Measurements from ENCODE around the gene TFDP2.
"Not testable (repeated sequence)": the region's sequence is repeated elsewhere in the genome, so short reads cannot be mapped to it uniquely, and the experiment has no call there.

Gene TFDP2

DNA sequence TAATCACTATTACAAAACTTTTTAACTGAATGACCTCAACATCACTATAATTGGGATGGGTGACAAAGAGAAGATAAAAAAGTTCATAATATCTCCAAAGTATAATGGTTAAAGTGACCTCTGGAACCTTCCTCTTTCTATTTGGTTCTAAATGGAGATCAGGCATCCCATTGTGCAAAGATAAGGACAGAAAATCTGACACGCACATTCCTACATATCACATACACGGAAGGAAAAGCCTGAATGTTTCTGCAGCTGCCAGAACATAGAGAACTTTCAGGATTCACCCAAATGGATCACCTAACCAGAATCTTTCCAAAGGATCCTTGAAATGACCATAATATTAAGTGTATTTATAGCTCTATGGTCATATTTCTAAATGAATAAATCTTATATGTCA lies 128.2 kb downstream of the TFDP2 start:
- no peak for DNase-seq (ENCODE audit: low read depth)

DNA sequence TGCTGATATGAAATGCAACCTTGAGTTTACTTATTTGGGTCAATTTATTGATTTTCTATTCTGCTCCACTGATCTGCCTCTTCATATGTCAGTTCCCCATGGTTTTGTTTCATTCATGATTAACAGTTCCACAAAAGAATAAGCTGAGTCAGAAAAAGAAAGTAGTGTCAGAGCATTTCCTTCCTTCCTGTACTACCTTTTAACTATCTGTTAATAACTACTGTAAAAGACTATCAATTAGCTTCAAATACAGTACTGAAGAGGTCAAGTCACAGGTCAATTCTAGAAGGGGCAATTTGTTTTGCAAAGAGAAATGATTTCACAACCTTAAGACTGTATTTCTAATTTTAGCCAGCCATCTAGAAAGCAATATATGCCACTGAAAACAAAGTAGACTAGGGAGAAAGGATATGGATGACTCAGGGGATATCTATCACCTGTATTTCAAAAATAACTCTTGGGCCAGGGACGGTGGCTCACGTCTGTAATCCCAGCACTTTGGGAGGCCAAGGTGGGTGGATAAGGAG lies 129.5 kb downstream of the TFDP2 start:
- DNase-seq (ENCODE audit: low read depth), result no peak

DNA sequence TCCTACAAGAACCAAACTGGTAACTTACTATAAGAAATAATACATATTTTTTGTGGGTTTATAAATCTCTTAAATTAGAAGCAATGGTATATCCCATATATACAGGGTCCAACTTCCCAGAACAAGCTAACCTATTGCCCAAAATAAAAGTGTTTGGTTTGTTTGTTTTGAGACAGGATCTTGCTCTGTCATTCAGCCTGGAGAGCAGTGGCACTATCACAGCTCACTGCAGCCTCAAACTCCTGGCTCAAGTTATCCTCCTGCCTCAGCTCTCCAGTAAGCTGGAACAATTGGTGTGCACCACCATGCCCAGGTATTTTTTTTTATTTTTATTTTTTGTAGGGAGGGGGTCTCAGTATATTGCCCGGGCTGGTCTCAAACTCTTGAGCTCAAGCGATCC lies 135.4 kb downstream of the TFDP2 start:
- no peak for DNase-seq (ENCODE audit: low read depth)

DNA sequence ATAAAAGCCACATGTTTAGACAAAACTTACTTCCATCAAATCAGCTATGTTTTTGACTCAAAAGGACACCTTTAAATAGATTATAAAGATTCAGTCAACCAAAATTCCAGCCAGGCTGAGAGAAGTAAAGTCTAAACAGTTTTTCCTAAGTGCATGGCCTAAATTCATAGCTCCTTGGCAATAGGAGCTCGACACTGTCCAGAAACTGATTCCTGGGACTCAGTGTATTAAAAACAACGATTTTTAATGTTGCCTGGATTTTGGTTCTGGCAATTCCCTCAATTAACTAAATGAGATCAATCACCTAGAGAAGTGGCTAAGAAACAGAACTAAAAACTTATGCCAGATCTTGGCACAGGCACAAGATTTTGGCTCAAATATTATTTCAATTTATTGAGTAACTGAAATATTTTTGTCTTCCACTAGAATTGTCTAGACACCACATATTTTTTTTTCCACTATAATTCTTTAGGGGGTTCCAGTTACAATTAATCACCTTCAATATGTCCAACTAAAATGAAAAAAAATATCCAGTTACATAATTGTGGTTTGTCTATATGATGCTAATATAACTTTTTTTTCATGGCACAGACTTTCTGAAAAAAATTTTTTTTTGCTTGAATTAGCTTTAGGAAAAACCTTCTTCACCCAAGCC lies 135.9 kb downstream of the TFDP2 start:
- DNase-seq (ENCODE audit: low read depth), result no peak

DNA sequence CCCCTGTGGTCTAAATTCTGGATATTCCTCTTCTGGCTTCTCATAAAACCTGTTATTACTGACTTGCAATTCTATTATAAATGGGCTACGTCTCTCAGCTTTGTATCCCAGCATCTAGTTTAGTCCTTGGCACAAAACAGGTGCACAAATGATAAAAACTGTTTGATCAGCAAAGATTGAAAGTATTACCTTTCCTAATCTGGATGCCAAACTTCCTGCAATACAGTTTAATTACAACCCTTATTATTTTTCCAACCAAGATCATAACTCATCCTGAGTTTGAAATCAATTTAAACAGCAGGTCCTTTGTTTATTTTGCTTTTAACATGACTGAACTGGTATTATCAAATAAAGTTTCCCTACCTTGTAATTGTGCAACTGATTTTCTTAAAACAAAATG lies 140.3 kb downstream of the TFDP2 start:
- no peak for DNase-seq (ENCODE audit: low read depth)

DNA sequence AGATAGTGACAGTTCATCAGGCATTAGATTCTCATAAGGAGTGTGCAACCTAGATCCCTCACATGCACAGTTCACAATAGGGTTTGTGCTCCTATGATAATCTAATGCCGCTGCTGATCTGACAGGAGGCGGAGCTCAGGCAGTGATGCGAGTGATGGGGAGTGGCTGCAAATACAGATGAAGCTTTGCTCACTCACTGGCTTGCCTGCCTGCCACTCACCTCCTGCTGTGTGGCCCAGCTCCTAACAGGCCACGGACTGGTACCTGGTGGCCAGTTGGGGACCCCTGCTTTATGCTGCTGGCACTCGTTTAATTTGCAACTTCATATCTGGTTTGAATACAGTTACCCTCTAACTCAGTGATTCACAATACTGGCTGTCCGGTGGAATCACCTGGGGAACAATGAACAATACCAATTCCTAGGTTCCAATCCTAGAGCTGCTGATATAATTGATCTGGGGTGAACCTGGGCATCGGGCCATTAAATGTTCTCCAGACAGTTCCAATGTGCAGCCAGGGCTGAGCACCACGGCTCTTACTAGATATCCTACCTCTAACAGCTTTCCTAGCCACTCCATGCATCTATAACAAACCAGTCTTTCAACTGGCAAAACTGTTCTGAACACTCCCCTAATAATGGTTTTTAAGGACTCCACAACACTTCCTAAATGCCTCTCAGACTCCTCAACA lies 141.5 kb downstream of the TFDP2 start:
- DNase-seq (ENCODE audit: low read depth), result no peak

DNA sequence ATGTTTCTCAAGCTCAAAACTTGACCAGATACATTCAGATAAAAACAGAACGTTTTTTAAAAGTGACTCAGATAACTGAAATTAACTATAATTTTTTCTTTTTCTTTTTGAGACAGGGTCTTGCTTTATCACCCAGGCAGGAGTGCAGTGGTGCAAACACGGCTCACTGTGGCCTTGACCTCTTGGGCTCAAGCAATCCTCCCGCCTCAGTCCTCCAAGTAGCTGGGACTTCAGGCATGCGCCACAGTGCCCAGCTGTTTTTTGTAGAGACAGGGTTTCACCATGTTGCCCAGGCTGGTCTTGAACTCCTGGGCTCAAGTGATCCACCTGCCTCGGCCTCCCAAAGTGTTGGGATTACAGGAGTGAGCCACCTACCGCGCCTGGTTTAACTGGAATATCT lies 144.4 kb downstream of the TFDP2 start:
- not testable (repeated sequence) for DNase-seq (ENCODE audit: low read depth)

DNA sequence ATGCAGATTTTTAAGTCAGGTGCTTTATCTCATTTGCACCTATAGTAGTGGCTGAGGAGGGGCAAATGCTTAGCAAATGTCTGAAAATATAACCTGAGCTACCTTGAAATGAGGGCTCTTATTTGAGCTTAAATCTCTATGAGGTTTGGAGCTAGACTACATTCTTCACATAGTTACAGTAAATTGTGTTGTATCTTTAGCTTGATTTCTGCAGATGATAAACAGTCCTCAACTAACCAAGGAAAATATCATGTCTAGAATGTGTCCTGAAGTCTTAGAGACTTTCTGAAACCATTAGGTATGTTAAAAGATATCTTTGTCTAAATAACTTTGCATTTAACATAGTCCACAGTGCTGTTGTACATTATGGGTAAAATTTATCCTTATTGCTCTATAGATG lies 145.3 kb downstream of the TFDP2 start:
- no peak for DNase-seq (ENCODE audit: low read depth)

DNA sequence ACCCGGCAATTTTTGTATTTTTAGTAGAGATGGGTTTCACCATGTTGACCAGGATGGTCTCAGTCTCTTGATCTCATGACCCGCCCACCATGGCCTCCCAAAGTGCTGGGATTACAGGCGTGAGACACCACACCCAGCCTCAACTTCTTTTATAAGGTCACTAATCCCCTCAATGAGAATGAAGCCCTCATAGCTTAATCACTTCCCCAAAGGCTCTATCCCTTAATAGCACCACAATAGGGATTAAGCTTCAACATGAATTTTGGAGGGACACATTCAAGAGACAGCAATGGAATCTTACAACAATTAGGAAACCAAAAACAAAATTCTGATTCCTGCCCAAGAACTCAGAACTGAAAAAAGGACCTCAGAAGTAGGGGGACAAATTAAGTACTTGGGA lies 146.1 kb downstream of the TFDP2 start:
- no peak for DNase-seq (ENCODE audit: low read depth)

DNA sequence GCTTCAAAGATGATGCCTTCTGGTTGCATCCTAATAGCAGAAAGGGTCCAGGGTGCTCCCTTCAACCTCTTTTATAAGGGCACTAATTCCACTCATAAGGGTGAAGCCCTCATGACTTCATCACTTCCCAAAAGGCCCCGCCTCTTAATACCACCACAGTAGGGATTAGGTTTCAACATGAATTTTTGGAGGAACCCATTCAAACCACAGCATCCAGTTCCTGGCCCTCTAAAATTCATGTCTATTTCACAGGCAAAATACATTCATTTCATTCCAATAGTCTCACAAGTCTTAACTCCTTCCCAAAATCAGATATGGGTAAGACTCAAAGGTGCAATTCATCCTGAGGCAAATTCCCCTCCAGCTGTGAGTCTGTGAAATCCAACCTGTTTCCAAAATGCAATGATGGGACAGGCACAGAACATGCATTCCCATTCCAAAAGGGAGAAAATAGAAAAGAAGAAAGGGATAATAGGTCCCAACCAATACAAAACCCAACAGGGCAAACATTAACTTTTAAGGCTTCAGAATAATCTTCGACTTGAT lies 148.9 kb downstream of the TFDP2 start:
- DNase-seq (ENCODE audit: low read depth), result no peak

DNA sequence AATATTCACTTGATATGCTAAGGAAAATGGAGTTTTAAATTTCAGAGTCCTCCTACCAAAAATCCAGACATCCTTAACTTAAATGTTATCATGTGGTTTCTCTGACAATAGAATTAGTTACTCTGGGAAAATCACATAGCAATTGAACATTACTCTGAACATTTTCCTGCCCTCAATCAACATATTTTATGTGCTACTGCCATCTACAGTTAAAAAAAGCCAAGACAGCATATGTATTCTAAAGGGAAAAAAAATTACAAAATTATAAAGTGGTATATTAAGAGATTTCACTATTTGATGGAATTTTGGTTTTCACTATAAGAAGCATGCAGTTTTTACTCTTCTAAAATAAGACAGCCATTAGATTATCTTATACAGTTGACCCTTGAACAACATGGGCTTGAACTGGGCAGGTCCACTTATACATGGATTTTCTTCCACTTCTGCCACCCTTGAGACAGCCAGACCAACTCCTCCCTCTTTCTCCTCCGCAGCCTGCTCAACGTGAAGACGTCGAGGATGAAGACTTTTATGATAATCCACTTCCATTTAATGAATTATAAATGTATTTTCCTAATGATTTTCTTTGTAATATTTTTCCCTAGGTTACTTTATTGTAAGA lies 150.6 kb downstream of the TFDP2 start:
- no peak for DNase-seq (ENCODE audit: low read depth)

DNA sequence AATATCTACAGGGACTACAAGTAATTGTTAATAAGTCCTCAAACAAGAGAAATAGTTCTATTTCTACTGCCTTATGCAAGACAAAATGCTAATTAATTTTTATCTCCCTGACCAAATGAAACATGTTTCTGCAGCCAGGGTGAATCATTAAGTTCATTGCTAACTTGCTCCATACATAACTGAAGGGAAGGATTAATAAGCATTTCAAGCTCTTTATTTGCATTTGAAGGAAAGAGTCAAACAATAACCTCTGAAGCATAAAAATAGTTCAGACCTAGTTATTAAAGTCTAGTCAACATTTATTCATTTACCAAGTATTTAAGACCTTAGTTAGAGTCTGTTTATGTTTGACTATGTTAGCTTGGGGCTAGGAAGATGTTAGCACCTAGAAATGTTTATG lies 152.9 kb downstream of the TFDP2 start:
- DNase-seq (ENCODE audit: low read depth), result no peak

DNA sequence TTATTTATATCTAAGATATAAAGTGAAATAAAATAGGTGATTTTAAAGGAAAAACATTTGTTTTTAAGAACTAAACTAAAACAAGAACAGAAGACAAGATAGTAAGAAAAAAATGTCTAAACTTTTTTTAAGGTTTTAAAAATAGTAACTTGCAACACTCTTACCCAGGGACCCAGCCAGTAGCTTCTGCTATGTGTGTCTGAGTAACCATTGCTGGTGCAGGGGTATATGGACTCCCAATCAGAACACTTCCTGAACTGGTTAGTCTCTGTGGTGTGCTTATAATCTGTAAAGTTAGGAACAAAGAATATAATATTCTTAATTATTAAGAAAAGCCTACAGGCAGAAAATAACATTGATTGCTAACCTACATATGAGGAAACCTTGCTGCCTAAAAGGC lies 154.5 kb downstream of the TFDP2 start:
- no peak for DNase-seq (ENCODE audit: low read depth)

DNA sequence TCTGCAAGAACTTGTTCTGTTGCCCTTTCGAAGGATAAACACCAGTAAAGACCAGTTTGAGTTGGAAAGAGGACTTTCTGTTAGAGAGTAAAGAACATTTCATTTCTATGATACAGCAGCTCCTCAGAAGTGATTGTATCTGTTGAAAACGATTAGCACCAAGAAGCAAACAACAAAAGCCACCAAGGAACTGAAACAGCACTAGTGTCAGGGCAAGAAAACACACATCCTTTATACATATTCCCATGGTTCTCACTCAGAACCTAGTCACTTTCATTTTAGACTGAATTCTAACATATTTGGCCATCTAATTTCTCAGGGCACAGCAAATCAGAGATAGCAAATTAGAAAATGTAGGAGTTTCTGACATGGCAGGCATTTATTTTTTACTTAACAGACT lies 156.8 kb downstream of the TFDP2 start:
- DNase-seq (ENCODE audit: low read depth), result no peak

DNA sequence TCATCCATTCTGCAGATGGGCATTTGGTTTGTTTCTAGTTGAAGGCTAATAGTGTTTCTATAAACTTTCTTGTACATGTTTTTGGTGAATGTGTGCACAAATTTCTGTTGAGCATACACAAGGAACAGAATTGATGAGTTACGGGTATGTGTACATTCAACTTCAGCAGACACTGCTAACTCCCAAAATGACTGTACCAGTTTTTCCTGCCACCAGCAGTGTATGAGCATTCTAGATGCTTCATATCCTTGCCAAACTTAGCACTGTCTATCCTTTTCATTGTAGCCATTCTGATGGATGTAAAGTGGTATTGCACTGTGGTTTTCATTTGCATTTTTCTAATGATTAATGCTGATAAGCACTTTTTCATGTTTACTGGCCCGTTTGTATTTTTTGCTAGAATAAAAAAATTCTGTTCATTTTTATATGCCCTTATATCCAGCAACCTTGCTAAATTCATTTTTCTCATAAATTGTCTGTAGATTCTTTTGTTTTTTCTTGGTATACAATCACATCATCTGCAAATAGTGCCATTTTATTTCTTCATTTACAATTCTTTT lies 162.7 kb downstream of the TFDP2 start:
- DNase-seq (ENCODE audit: low read depth), result no peak

DNA sequence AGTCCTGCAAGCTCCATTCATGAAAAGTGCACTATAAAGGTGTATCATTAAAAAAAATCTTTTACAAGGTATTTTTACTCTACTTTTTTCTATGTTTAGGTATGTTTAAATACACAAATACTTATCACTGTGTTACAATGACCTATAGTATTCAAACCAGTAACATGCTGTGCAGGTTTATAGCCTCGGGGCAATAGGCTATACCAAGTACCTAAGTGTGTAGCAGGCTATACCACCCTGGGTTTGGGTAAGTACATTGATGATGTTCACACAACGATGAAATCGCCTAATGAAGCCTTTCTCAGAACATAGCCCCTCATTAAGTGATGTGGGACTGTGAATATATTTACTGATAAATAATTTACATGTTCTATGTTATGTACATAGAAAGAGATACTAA lies 168.3 kb downstream of the TFDP2 start:
- DNase-seq (ENCODE audit: low read depth), result no peak

DNA sequence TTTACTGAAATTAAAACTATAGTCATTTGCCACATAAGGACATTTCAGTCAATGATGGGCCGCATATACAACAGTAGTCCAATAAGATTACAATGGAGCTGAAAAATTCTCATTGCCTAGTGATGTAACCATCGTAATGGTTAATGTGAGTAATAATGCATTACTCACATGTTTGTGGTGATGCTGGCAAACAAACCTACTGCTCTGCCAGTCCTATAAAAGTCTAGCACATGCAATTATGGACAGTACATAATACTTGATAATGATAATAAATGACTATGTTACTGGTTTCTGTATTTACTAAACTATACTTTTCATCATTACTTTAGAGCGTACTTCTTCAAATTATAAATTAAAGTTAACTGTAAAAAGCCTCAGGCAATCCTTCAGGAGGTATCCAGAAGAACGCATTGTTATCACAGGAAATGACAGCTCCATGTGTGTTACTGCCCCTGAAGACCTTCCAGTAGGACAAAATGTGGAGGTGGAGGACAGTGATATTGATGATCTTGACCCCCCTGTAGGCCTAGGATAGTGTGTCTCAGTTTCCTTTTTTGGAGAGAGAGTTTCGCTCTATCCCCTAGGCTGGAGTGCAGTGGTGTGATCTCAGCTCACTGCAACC lies 170.2 kb downstream of the TFDP2 start:
- DNase-seq (ENCODE audit: low read depth), result no peak

DNA sequence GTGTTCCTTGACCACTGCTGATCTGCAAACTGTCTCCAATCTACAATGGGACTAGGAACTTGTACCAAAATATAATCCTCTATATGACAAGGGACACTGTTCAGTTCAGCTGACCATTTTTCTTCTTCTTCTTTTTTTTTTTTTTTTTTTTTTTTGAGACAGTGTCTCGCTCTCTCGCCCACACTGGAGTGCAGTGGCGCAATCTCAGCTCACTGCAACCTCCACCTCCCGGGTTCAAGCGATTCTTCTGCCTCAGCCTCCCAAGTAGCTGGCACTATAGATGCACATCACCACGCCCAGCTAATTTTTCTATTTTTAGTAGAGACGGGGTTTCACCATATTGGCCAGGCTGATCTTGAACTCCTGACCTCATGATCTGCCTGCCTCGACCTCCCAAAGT lies 174.6 kb downstream of the TFDP2 start:
- DNase-seq (ENCODE audit: low read depth), result not testable (repeated sequence)

DNA sequence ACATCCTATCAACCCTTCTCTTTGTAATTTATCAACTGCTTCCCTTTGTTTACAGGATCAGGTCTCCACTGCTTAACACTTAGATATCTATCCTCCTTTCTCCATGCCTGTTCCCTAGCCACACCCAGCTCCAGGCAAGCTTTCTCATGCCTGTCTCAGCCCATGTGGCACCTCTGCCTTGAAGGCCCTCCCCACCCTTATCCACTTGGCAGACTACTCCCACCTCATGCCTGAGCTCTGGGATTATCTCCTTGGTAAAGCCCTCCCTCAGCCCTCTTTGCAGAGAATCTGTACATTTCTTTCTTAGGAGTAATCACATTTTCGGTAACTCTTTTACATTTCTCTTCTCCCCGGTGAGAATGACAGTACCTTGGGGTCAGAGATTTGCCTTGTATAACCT lies 176.9 kb downstream of the TFDP2 start:
- DNase-seq (ENCODE audit: low read depth), result no peak

DNA sequence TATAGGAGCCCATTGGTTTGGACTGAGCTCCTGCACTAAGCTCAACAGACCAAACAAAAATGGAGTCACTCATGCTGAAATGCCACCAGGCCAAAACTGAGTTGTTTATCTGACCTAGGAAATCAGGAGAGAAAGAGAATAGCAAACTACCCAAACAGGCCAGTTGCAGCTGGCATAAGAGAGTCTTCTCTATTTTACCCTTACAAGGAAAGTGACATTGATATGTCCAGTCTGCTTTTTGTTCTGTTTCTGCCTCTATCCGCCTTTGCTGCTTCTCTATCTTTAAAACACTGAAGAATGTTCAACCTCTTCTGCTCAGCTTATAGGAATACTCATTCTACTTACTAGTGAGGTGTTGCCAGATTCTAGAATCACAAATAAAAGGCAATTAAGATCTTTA lies 177.8 kb downstream of the TFDP2 start:
- DNase-seq (ENCODE audit: low read depth), result no peak

DNA sequence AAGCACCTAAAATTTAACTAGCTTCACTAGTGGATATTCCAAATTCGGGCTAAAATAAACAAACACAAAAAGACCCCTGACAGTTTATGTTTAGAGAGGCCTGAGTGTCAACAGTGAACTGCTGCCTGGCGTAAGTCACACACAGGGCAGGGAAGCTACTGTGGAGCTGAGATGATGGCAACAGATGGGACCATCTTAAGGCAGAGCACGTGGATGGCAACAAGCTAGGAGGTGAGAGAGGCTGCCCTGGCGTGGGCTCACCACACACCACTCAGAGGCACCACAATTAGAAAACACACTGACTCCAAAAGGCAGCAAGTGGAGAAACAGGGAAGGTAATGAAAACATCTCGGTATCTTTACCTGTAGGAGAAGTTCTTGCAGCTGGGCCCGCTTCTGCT lies 179.6 kb downstream of the TFDP2 start:
- DNase-seq (ENCODE audit: low read depth), result no peak

DNA sequence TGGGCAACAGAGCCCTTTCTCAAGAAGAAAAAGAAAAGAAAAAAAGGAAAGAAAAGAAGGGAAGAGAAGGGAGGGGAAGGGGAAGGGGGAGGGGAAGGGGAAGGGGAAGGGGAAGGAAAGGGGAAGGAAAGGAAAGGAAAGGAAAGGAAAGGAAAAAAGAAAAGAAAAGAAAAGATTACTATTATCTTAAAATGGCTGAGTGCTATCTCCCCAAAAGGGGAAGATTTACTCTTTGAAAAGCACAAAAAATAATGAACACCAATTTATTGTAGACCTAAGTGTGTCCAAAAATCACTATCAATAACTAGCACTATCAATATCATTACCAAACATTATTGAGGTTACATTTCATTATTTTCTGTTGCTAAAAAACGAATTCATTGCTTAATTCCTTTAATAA lies 183.9 kb downstream of the TFDP2 start:
- no peak for DNase-seq (ENCODE audit: low read depth)

Data from activated gamma-delta T cell treated with anti-CD3 and anti-CD28 coated beads, Interleukin-2, amount 50 U/mL, for 16 hours (primary cell).